C4-2B (cell line): ENCODE data around the gene GPATCH11.

Experiments used
- CTCF ChIP-seq: fragments of 450-650 bp; conservative IDR thresholded peaks from 2 replicates; pipeline ENCODE4 v1.5.1; 2017; ENCODE audit warnings: mild to moderate bottlenecking
- ZFX ChIP-seq: fragments of 450-650 bp; IDR thresholded peaks from 2 replicates; pipeline ENCODE4 v1.6.1; 2017

- TF ChIP-seq CTCF, result no peak
- no peak for TF ChIP-seq ZFX
These were observed 59.7 kb downstream of the GPATCH11 start for GRCh38 chr2:37143974-37144373.
